Measurements from ENCODE around the gene SMAD2.

DNA sequence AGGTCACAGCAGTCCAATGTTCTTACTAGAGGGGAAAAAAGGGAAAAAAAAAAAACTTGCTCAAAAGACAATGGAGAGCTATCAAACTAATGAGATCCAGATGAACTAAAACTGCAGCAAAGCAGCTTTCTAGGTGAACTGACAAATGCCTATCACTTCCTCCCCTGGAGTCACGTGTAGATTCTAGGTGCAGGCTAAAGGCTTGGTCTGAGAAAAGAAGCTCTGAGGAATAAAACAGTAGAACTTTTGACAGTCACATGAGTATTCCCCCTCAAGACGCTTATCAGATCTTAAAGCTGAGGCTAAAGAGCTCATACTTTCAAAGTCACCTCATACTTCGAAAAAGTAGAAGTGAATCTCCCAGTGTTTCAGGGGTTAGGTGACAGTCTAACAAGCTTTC, 42.3 kb downstream of the SMAD2 start:
- TF ChIP-seq CTCF (conservative IDR thresholded peaks at IDR 0.05; ENCODE audit: low read depth in 2 of 2) (no peak), EZH2 (IDR thresholded peaks at IDR 0.05; ENCODE audit: low read depth, unreplicated experiment) (no peak), POLR2AphosphoS5 (IDR thresholded peaks at IDR 0.05; ENCODE audit: low read depth) (no peak), EZH2phosphoT487 (IDR thresholded peaks at IDR 0.05; ENCODE audit: unreplicated experiment) (no peak), CREB1 (CRISPR knock-in tag; IDR thresholded peaks at IDR 0.05; ENCODE audit: low read depth) (no peak), ZNF114 (CRISPR knock-in tag; IDR thresholded peaks at IDR 0.05) (no peak), JUNB (IDR thresholded peaks at IDR 0.05; ENCODE audit: unreplicated experiment) (no peak), NANOG (IDR thresholded peaks at IDR 0.05; ENCODE audit: borderline replicate concordance) (no peak), ZNF331 (CRISPR knock-in tag; IDR thresholded peaks at IDR 0.05; ENCODE audit: low read depth) (no peak), STAT1 (IDR thresholded peaks at IDR 0.05; ENCODE audit: unreplicated experiment) (no peak)
- TF ChIP-seq, protein P1, sequence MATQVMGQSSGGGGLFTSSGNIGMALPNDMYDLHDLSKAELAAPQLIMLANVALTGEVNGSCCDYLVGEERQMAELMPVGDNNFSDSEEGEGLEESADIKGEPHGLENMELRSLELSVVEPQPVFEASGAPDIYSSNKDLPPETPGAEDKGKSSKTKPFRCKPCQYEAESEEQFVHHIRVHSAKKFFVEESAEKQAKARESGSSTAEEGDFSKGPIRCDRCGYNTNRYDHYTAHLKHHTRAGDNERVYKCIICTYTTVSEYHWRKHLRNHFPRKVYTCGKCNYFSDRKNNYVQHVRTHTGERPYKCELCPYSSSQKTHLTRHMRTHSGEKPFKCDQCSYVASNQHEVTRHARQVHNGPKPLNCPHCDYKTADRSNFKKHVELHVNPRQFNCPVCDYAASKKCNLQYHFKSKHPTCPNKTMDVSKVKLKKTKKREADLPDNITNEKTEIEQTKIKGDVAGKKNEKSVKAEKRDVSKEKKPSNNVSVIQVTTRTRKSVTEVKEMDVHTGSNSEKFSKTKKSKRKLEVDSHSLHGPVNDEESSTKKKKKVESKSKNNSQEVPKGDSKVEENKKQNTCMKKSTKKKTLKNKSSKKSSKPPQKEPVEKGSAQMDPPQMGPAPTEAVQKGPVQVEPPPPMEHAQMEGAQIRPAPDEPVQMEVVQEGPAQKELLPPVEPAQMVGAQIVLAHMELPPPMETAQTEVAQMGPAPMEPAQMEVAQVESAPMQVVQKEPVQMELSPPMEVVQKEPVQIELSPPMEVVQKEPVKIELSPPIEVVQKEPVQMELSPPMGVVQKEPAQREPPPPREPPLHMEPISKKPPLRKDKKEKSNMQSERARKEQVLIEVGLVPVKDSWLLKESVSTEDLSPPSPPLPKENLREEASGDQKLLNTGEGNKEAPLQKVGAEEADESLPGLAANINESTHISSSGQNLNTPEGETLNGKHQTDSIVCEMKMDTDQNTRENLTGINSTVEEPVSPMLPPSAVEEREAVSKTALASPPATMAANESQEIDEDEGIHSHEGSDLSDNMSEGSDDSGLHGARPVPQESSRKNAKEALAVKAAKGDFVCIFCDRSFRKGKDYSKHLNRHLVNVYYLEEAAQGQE (IDR thresholded peaks at IDR 0.05; ENCODE audit: unreplicated experiment), result no peak
- TF ChIP-seq, protein P2, sequence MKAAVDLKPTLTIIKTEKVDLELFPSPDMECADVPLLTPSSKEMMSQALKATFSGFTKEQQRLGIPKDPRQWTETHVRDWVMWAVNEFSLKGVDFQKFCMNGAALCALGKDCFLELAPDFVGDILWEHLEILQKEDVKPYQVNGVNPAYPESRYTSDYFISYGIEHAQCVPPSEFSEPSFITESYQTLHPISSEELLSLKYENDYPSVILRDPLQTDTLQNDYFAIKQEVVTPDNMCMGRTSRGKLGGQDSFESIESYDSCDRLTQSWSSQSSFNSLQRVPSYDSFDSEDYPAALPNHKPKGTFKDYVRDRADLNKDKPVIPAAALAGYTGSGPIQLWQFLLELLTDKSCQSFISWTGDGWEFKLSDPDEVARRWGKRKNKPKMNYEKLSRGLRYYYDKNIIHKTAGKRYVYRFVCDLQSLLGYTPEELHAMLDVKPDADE (IDR thresholded peaks at IDR 0.05), result no peak
- TF ChIP-seq, protein P3, sequence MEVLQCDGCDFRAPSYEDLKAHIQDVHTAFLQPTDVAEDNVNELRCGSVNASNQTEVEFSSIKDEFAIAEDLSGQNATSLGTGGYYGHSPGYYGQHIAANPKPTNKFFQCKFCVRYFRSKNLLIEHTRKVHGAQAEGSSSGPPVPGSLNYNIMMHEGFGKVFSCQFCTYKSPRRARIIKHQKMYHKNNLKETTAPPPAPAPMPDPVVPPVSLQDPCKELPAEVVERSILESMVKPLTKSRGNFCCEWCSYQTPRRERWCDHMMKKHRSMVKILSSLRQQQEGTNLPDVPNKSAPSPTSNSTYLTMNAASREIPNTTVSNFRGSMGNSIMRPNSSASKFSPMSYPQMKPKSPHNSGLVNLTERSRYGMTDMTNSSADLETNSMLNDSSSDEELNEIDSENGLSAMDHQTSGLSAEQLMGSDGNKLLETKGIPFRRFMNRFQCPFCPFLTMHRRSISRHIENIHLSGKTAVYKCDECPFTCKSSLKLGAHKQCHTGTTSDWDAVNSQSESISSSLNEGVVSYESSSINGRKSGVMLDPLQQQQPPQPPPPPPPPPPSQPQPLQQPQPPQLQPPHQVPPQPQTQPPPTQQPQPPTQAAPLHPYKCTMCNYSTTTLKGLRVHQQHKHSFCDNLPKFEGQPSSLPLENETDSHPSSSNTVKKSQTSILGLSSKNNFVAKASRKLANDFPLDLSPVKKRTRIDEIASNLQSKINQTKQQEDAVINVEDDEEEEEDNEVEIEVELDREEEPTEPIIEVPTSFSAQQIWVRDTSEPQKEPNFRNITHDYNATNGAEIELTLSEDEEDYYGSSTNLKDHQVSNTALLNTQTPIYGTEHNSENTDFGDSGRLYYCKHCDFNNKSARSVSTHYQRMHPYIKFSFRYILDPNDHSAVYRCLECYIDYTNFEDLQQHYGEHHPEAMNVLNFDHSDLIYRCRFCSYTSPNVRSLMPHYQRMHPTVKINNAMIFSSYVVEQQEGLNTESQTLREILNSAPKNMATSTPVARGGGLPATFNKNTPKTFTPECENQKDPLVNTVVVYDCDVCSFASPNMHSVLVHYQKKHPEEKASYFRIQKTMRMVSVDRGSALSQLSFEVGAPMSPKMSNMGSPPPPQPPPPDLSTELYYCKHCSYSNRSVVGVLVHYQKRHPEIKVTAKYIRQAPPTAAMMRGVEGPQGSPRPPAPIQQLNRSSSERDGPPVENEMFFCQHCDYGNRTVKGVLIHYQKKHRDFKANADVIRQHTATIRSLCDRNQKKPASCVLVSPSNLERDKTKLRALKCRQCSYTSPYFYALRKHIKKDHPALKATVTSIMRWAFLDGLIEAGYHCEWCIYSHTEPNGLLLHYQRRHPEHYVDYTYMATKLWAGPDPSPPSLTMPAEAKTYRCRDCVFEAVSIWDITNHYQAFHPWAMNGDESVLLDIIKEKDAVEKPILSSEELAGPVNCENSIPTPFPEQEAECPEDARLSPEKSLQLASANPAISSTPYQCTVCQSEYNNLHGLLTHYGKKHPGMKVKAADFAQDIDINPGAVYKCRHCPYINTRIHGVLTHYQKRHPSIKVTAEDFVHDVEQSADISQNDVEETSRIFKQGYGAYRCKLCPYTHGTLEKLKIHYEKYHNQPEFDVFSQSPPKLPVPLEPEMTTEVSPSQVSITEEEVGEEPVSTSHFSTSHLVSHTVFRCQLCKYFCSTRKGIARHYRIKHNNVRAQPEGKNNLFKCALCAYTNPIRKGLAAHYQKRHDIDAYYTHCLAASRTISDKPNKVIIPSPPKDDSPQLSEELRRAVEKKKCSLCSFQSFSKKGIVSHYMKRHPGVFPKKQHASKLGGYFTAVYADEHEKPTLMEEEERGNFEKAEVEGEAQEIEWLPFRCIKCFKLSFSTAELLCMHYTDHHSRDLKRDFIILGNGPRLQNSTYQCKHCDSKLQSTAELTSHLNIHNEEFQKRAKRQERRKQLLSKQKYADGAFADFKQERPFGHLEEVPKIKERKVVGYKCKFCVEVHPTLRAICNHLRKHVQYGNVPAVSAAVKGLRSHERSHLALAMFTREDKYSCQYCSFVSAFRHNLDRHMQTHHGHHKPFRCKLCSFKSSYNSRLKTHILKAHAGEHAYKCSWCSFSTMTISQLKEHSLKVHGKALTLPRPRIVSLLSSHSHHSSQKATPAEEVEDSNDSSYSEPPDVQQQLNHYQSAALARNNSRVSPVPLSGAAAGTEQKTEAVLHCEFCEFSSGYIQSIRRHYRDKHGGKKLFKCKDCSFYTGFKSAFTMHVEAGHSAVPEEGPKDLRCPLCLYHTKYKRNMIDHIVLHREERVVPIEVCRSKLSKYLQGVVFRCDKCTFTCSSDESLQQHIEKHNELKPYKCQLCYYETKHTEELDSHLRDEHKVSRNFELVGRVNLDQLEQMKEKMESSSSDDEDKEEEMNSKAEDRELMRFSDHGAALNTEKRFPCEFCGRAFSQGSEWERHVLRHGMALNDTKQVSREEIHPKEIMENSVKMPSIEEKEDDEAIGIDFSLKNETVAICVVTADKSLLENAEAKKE (CRISPR knock-in tag; IDR thresholded peaks at IDR 0.05), result no peak

All from GM23338 (cell line).